ENCODE measurements around the gene NPM1.
"Not testable (repeated sequence)": the region's sequence is repeated elsewhere in the genome, so short reads cannot be mapped to it uniquely, and the experiment has no call there.

The NPM1 gene

DNA sequence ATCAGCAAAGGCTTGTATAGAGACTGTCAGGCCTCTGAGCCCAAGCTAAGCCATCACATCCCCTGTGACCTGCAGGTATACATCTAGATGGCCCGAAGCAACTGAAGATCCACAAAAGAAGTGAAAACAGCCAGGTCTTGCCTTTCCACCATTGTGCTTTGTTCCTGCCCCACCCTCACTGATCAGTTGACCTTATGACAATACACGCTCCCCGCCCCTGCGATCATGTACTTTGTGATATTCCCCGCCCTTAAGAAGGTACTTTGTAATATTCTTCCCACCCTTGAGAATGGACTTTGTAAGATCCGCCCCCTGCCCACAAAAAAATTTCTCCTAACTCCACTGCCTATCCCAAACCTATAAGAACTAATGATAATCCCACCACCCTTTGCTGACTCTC, 18.6 kb upstream of the NPM1 start:
- no peak overlapping the region for H3K27ac ChIP-seq
- TF ChIP-seq ZFX (IDR thresholded peaks at IDR 0.05; ENCODE audit: borderline replicate concordance): no peak
- TF ChIP-seq, protein P1, sequence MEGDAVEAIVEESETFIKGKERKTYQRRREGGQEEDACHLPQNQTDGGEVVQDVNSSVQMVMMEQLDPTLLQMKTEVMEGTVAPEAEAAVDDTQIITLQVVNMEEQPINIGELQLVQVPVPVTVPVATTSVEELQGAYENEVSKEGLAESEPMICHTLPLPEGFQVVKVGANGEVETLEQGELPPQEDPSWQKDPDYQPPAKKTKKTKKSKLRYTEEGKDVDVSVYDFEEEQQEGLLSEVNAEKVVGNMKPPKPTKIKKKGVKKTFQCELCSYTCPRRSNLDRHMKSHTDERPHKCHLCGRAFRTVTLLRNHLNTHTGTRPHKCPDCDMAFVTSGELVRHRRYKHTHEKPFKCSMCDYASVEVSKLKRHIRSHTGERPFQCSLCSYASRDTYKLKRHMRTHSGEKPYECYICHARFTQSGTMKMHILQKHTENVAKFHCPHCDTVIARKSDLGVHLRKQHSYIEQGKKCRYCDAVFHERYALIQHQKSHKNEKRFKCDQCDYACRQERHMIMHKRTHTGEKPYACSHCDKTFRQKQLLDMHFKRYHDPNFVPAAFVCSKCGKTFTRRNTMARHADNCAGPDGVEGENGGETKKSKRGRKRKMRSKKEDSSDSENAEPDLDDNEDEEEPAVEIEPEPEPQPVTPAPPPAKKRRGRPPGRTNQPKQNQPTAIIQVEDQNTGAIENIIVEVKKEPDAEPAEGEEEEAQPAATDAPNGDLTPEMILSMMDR (IDR thresholded peaks at IDR 0.05): no peak

DNA sequence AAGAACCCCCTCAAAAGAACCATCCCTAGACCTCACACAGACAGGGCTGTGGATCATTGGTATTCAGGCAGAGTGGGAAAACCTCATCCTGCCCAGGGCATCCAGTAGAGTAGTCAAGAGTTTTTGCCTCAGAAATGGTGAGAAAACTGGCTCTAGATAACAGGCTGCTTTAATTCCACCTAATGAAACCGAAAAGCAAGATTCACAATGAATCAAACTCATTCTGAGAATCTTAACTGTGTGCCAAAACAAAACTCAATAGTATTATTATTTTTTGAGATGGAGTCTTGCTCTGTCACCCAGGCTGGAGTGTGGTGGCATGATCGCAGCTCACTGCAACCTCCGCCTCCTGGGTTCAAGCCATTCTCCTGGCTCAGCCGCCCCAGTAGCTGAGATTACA, 17.8 kb upstream of the NPM1 start:
- TF ChIP-seq, protein P1 (IDR thresholded peaks at IDR 0.05): no peak
- no peak for TF ChIP-seq ZFX (IDR thresholded peaks at IDR 0.05; ENCODE audit: borderline replicate concordance)
- no peak overlapping the region for H3K27ac ChIP-seq

DNA sequence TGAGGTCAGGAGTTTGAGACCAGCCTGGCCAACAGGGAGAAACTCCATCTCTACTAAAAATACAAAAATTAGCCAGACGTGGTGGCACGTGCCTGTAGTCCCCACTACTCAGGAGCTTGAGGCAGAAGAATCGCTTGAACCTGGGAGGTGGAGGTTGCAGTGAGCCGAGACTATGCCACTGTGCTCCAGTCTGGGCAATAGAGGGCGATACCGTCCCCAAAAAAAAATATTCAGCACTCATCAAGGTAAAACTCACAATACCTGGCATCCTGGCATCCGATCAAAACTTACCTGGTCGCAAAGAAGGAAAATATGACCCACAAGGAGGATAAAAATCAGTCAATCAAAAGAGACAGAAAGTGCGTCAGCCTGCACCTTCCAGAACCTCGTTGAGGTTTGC, 16.8 kb upstream of the NPM1 start:
- TF ChIP-seq, protein P1 (IDR thresholded peaks at IDR 0.05): peak; percentile 17; the same call in 1 of the 2 replicates
- H3K27ac ChIP-seq: not testable (repeated sequence)

DNA sequence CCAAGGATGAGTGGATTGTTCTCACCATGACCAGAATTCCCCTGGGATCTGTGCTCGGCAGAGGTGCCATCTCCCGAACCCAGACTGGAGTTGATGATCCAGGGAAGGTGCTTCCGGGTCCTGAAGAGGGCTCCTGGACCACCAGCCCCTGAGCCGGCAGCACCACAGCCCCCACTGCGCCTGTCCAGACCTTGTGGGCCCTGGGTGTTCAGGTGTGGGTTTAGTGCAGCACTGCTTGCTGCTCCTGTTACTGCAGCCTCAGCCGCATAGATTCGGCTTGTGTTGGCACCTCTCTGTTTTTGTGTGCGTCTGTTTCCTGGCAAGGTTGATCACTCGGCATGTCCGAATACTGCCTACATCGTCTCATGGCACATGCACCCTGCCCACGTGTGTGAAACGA, 16.3 kb upstream of the NPM1 start:
- no peak for TF ChIP-seq ZFX (IDR thresholded peaks at IDR 0.05; ENCODE audit: borderline replicate concordance)
- TF ChIP-seq, protein P1 (IDR thresholded peaks at IDR 0.05): no peak
- no peak overlapping the region for H3K27ac ChIP-seq

DNA sequence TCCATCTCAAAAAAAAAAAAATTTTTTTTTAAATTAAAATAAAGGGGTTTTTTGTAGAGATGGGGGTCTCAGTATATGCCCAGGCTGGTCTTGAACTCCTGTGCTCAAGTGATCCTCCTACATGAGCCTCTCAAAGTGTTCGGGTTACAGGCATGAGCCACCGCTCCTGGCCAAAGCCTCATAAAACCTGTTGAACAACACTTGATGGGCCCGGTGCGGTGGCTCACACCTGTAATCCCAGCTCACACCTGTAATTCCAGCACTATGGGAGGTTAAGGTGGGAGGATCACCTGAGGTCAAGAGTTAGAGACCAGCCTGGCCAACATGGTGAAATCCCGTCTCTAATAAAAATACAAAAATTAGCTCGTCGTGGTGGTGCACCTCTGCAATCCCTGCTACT, 7.7 kb upstream of the NPM1 start:
- no peak overlapping the region for H3K27ac ChIP-seq
- no peak for TF ChIP-seq ZFX (IDR thresholded peaks at IDR 0.05; ENCODE audit: borderline replicate concordance)
- TF ChIP-seq, protein P1 (IDR thresholded peaks at IDR 0.05): no peak

DNA sequence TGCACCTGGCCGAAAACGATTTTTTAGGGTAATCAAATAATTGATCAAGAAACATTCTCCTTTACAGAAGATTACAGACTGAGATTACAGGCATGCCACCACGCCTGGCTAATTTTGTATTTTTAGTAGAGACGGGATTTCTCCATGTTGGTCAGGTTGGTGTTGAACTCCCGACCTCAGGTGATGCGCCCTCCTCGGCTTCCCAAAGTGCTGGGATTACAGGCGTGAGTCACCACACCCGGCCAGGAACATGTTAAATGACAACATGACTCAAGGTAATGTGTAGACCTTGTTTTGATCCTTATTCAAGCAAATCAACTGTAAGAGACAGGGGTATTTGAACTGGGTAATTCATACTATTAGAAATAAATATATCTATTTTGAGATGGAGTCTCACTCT, 3.2 kb upstream of the NPM1 start:
- H3K27ac ChIP-seq: not testable (repeated sequence)

DNA sequence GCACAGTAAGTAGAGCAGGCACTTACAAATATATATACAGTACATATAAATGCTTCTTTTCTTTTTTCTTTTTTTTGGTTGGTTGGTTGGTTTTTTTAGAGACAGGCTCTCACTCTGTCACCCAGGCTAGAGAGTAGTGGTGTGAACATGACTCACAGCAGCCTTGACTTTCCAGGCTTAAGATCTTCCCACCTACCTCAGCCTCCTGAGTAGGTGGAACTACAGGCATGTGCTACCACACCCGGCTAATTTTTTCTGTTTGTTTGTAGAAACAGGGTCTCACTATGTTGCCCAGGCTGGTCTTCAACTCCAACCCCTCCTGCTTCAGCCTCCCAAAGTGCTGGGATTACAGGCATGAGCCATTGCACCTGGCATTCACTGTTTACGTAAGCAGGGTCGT, 2.6 kb upstream of the NPM1 start:
- H3K27ac ChIP-seq: not testable (repeated sequence)

DNA sequence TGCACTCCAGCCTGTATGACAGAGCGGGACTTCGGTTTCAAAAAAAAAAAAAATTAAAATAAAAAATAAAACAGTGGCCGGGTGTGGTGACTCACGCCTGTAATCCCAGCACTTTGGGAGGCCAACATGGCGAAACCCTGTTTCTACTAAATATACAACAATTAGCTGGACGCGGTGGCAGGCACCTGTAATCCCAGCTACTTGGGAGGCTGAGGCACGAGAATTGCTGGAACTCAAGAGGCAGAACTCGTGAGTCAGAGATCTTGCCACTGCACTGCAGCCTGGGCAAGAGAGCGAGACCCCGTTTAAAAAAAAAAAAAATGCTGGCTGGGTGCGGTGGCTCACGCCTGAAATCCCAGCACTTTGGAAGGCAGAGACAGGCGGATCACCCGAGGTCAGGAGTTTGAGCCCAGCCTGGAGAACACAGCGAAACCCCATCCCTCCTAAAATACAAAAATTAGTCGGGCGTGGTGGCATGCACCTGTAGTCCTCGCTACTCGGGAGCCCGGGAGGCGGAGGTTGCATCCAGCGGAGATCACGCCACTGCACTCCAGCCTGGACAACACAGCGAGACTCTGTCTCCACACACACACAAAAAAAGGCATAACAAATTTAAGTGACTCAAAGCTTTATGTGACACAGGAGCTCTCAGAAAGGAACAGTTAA, 1.5 kb upstream of the NPM1 start:
- no peak for TF ChIP-seq ZFX (IDR thresholded peaks at IDR 0.05; ENCODE audit: borderline replicate concordance)
- no peak overlapping the region for H3K27ac ChIP-seq

DNA sequence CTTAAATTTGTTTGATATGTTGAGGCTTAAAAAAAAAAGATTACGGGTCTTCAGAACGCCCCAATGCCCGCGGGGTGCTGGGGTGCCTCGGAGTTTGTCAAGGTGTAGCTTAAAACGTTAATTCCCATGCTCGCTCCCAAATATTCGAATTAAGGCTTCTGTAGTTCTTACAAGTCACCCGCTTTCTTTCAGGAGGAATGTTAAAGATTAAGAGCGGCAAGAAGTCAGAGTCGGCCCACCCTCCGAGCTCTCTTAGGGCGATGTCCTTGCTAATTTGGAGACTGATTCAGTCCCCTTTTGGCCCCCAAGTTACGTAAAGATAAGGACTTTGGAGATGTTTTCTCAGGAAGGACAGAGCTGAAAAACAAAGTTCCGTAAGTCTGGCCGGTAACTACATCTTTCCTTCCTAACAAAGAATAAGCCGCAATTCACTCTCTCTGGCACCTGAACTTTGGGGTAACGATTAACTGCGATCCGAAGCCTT, 746 bp upstream of the NPM1 start:
- TF ChIP-seq ZFX (IDR thresholded peaks at IDR 0.05; ENCODE audit: borderline replicate concordance): no peak
- TF ChIP-seq, protein P1 (IDR thresholded peaks at IDR 0.05): no peak
- peak overlapping the region; percentile 93 for H3K27ac ChIP-seq
